Epithelial cell of alveolus of lung (primary cell): ENCODE data around the gene AGAP4. TPM values are rescaled to one million over a fixed set of nuclear protein-coding genes. Genes with fewer than 3 reads are reported as not detected.

Experiments used
- total RNA-seq: library from RNA; depleted of rRNA; stranded (reverse); fragments of >200 nt; gene quantifications from 2 replicates; pipeline ENCODE4 v1.2.1, GENCODE V29; 2015

The AGAP4 gene
- 1.6 and 4.9 TPM in 2 replicates for total RNA-seq

GRCh38 chr10:45847400-45847799 lies at the start of gene AGAP4:
TSS of gene AGAP4 (minus strand) at chr10:45847500. CDS start at chr10:45847347, 153 bp downstream.

Other genes starting within 250 kb of the AGAP4 start
- gene ZFAND4, start 174.7 kb downstream of the AGAP4 start, total RNA-seq = 5.6 and 6.3 TPM in 2 replicates
- 18.4 and 21.1 TPM in 2 replicates for gene WASHC2C, start 120.2 kb downstream of the AGAP4 start, total RNA-seq
- gene TIMM23, start 125.0 kb upstream of the AGAP4 start, total RNA-seq = 59.2 and 97.1 TPM in 2 replicates
- 97.0 and 137 TPM in 2 replicates for gene NCOA4, start 183.1 kb upstream of the AGAP4 start, total RNA-seq
- not detected in 2 replicates for gene MSMB, start 198.8 kb upstream of the AGAP4 start, total RNA-seq